ENCODE results near the gene CLEC4C.
"Not testable (repeated sequence)": the region's sequence is repeated elsewhere in the genome, so short reads cannot be mapped to it uniquely, and the experiment has no call there.

CLEC4C gene, protein sequence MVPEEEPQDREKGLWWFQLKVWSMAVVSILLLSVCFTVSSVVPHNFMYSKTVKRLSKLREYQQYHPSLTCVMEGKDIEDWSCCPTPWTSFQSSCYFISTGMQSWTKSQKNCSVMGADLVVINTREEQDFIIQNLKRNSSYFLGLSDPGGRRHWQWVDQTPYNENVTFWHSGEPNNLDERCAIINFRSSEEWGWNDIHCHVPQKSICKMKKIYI

DNA sequence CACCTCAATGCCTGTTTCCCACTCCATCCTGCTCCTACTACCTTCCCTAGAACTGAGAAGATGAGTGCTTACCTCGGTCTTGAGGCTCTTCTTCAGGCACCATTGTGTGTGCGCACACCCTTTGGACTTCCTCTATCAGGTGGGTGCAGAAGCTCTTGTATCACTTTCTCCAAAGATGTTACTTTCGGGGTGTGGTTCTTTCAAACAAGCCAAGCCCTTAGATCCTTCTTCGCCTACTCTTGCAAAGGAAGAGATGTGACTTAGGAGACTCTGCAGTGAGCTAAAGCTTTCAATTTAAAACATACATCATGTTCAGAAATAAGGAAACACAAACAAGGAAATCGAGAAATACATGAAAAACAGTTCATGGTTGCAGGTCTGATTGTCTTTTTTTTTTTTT, at the start of gene CLEC4C:
Gene CLEC4C, minus strand, starts transcription at position 130 of the 400 bp plus-strand sequence. Its CDS starts 27 bp downstream, at position 103.
- in situ Hi-C loops (cut with MboI; ENCODE audit: low sequenced_read_pairs) = no loop called here

DNA sequence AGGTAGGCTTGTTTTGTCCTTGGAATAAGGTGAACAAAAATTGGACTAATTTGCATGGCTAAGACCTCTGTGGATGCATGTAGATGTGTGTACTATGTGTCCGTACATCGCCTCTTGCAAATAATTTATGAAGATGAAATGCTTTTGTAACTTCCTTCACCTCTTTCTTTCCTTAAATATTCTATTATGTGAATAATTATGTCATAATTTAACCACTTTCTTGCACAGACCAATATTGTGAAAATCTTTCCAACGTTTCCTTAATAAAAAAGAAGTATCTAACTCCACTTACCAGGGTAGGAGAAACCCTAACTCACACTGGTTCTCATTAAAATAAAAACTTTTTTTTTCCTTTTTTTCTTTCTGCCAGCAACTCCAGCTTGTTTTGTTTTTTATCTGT, 46.0 kb upstream of the CLEC4C start:
- in situ Hi-C loops (cut with MboI; ENCODE audit: low sequenced_read_pairs) = no loop called here

DNA sequence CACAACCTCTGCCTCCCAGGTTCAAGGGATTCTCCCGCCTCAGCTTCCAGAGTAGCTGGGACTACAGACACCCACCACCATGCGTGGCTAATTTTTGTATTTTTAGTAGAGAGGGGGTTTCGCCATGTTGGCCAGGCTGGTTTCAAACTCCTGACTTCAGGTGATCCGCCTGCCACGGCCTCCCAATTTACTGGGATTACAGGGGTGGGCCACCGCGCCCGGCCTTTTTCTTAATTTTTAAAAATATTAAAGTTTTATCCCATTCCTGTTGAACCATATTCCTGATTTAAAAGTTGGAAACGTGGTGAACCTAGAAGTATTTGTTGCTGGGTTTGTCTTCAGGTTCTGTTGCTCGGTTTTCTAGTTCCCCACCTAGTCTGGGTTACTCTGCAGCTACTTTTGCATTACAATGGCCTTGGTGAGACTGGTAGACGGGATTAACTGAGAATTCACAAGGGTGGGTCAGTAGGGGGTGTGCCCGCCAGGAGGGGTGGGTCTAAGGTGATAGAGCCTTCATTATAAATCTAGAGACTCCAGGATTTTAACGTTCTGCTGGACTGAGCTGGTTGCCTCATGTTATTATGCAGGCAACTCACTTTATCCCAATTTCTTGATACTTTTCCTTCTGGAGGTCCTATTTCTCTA, 41.8 kb upstream of the CLEC4C start, which contains the start of gene NANOG:
Gene NANOG, plus strand, starts transcription at position 519 of the 645 bp plus-strand sequence. CDS start 213 bp downstream, outside the sequence.
- in situ Hi-C loops (cut with MboI; ENCODE audit: low sequenced_read_pairs) = not testable (repeated sequence)

DNA sequence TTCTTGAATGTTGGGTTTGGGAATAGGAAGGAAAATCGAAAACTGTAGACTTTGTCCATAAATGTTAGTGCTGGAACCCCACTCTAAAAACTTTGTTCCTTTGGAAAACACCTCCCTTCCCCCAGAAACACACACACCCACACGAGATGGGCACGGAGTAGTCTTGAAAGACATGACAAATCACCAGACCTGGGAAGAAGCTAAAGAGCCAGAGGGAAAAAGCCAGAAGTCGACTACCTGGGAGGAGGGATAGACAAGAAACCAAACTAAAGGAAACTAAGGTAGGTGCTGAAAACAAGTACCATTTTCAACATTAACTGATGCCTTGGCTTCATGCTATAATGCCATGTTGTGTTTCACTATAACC, 41.1 kb upstream of the CLEC4C start:
- in situ Hi-C loops (cut with MboI; ENCODE audit: low sequenced_read_pairs) = no loop called here

DNA sequence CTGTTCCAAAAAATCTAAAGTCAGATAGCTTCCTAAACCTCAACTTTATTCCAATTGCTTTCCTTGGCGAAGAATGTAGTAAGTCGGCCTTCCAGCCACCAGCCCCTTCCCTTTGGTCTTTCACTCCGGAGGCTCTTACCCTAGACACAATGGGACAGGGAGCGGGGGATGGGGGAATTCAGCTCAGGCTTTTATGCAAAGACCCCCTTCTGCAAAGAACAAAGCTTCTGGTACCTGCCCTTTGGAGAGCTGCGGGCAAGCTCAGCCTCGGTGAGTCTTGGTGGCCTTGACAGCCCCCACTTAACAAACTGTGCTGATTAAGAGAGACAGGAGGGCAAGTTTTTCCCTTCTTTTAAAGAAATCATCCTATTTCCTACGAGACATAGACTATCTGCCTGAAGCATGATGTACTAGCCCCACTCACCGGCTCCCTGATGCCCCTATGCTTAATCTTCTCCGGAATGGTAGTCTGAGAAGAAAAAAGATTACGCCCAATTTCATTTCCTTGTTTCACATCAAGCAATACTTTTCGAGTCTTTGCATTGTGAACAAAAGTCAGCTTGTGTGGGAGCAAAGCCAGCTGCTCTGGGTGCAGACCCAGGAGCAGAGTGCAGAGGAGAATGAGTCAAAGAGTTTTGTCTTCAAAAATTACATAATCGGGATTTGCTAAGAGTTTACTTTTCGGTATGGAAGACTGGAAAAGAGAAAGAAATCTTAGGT, 40.6 kb upstream of the CLEC4C start:
- in situ Hi-C loops (cut with MboI; ENCODE audit: low sequenced_read_pairs) = no loop called here

DNA sequence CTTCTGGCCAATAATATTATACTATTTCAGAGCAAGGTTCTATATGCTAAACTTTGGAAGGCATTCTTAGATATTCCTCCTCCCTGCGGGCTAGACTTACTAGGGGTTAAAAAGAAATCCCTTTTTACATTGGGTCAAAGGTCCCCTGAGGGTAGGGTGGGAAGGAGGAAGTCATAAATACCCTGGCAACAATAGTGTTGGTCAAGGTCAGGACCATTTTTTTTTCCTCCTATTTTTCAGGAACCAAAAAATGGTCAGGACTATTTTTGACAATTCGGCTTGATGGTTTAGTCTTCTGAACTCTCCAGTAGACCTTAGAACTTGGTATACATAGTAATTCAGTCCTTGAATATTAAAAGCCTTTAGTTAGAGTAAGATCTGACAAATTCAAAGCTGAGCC, 37.5 kb upstream of the CLEC4C start:
- in situ Hi-C loops (cut with MboI; ENCODE audit: low sequenced_read_pairs) = no loop called here

DNA sequence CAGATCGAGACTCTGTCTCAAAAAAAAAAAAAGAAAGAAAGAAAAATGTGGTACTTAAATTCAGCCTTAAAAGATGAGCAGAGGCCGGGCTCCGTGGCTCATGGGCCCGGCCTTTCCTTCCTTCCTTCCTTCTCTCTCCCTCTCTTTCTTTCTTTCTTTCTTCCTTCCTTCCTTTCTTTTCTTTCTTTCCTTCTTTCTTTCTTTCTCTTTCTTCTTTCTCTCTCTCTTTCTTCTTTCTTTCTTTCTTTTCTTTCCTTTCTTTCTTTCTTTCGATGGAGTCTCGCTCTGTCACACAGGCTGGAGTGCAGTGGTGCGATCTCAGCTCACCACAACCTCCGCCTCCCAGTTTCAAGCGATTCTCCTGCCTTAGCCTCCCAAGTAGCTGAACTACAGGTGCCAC, 36.3 kb upstream of the CLEC4C start:
- in situ Hi-C loops (cut with MboI; ENCODE audit: low sequenced_read_pairs) = not testable (repeated sequence)

DNA sequence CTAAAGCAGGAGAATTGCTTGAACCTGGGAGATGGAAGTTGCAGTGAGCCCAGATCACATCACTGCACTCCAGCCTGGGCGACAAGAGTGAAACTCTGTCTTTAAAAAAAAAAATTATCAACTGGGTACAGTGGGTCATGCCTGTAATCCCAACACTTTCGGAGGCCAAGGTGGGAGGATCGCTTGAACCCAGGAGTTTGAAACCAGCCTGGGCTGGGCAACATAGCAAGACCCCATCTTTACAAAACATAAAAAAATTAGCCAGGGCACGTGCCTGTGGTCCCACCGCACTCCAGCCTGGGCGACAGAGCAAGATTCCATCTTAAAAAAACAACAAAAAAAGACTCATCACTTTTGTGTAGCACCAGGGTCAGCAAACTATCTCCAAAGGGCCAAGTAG, 34.9 kb upstream of the CLEC4C start:
- in situ Hi-C loops (cut with MboI; ENCODE audit: low sequenced_read_pairs) = no loop called here

DNA sequence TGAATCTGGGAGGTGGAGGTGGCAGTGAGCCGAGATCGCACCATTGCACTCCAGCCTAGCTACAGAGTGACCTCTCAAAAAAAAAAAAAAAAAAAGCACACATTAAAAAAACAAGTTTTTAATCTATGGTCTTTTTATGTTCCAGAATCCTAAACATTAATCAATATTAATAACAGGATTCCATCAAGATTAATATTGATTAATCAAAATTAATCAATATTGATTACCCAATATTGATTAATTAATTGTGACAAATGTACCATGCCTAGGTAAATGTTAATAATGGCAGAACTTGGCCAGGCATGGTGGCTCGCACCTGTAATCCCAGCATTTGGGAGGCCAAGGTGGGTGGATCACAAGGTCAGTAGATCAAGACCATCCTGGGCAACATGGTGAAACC, 34.1 kb upstream of the CLEC4C start:
- in situ Hi-C loops (cut with MboI; ENCODE audit: low sequenced_read_pairs) = no loop called here

DNA sequence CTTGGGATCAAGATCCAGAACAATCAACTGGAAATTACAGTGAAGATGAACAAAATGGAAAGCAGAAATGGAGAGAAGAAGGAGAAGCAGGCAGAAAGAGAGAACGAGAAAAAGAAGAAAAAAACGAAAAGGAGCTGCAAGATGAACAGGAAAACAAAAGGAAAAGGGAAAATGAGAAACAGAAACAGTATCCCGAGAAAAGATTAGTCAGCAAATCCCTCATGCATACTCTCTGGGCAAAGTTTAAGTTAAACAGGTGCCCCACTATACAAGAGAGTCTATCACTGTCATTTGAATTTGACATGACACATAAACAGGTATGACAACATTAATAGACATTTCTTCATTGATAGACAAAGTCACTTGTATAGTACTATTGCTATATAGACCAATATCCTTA, 22.8 kb upstream of the CLEC4C start:
- in situ Hi-C loops (cut with MboI; ENCODE audit: low sequenced_read_pairs) = no loop called here

DNA sequence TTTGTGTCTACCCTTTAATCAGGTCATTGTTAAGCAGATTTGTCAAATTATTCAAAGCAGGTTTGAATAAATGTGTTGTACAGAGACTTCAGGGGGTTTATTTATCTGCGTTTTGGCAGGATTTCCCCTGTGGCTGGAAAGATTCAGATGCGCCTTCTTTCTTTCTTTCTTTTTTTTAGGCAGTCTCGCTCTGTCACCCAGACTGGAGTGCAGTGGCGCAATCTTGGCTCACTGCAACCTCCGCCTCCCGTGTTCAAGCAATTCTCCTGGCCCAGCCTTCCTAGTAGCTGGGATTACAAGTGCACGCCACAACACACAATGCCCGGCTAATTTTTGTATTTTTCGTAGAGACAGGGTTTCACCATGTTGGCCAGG, 11.6 kb upstream of the CLEC4C start:
- in situ Hi-C loops (cut with MboI; ENCODE audit: low sequenced_read_pairs) = no loop called here

DNA sequence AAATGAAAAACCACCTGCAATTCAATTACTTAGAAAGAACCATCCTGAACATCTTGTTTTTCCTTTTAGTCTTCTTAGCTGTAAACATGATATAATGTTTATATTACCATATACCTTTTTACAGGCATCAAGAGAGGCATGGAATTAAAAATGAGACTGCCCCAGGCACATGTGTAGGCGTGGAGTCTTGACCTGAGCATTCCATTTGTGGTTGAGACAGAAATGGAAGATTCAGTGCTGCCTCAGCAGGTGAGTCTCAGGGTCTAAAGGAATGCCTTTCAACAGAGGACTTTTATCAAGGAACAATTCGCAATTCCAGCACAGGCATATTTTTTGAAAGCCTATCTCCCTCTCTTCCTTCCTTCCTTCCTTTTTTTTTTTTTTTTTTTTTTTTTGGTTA, 9.8 kb upstream of the CLEC4C start:
- in situ Hi-C loops (cut with MboI; ENCODE audit: low sequenced_read_pairs) = no loop called here

DNA sequence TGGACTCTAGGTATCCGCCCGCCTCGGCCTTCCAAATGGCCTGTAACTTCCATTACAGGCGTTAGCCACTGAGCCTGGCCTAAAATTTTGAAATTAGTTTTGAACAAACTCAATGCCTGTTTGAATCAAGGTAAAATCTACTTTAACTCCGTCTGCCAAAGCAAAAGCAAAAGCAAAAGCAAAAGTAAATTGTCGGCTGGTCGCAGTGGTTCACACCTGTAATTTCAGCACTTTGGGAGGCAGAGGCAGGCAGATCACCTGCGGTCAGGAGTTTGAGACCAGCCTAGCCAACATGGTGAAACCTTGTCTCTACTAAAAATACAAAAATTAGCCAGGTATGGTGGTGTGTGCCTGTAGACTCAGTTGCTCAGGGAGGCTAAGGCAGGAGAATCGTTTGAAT, 8.5 kb upstream of the CLEC4C start:
- in situ Hi-C loops (cut with MboI; ENCODE audit: low sequenced_read_pairs) = not testable (repeated sequence)

DNA sequence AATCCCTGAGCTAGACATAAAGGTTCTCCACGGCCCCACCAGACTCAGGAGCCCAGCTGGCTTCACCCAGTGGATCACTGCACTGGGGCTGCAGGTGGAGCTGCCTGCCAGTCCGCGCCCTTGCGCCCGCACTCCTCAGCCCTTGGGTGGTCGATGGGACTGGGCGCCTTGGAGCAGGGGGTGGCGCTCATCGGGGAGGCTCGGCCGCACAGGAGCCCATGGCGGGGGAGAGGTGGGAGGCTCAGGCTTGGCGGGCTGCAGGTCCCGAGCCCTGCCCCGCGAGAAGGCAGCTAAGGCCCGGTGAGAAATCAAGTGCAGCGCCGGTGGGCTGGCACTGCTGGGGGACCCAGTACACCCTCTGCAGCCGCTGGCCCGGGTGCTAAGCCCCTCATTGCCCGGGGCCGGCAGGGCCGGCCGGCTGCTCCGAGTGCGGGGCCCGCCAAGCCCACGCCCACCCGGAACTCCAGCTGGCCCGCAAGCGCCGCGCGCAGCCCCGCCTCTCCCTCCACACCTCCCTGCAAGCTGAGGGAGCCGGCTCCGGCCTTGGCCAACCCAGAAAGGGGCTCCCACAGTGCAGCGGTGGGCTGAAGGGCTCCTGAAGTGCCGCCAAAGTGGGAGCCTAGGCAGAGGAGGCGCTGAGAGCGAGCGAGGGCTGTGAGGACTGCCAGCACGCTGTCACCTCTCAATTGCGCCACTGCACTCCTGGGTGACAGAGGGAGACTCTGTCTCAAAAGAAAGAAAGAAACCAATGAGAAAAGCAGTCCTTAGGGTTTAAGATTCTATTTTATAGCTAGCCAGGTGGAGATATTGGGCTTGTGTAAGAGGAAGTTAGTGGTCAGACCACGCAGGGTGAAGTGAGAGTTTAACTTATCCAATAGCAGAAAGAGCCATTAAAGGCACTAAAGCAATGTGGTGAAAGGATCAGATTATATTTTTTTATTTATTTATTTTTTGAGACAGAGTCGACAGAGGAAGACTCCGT, 5.1 kb upstream of the CLEC4C start:
- in situ Hi-C loops (cut with MboI; ENCODE audit: low sequenced_read_pairs) = not testable (repeated sequence)

DNA sequence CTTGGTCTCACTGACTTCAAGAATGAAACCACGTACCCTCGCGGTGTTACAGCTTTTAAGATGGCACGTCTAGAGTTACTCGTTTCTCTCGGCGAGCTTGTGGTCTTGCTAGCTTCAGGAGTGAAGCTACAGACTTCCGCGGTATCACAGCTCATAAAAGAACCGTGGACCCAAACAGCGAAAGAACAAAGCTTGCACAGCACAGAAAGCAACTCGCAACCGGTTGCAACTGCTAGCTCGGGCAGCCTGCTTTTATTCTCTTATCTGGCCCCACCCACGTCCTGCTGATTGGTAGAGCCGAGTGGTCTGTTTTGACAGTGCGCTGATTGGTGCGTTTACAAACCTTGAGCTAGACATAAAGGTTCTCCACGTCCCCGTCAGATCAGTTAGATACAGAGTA, 4.2 kb upstream of the CLEC4C start:
- in situ Hi-C loops (cut with MboI; ENCODE audit: low sequenced_read_pairs) = no loop called here

DNA sequence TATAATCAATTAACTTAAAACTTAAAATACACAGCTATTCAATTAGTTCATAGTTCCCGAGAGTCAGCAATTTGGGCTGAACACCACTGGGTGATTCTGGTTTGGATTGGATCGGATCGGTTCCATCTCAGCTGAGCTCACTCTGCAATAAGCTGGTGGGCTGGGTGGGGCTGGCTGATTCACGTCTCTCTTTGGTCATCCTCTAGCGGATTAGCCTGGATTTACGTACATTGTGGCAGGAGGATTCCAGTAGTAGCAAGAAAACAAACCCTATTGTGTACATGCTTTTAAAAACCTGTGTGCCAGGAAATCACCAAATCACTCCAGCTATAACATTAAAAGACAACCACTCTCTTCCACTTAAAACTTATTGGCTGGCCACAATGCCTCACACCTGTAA, 3.2 kb upstream of the CLEC4C start:
- in situ Hi-C loops (cut with MboI; ENCODE audit: low sequenced_read_pairs) = no loop called here

DNA sequence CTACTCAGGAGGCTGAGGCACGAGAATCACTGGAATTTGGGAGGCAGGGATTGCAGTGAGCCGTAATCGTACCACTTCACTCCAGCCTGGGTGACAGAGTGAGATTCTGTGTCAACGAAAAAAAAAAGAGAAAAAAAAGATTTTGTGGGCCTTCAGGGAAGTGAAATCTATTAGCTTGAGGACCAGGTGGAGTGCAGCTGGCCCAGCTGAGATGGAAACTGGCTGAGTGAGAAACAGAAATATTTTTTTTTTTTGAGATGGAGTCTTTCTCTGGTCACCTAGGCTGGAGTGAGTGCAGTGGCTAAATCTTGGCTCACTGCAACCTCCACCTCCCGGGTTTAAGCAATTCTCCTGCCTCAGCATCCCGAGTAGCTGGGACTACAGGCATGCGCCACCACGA, 2.3 kb upstream of the CLEC4C start:
- in situ Hi-C loops (cut with MboI; ENCODE audit: low sequenced_read_pairs) = no loop called here

DNA sequence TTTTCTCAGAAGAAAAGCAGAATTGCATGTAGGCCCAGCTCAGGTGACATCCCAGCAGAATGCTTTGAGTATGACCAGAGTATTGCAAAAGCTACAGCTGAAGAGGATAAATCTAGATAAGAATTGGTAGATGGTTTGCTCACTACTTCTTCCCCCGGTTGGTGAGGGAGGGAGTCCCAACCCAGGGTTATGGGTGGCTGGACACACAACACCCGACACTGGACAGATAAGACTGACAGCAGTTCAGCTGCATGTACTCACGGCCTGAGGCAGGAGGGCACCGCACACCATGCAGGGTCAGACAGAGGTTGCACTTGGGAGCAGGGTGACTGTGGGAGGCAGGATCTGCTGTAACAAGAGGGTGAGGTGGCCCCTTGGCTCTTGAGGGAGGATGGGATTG, 1.7 kb upstream of the CLEC4C start:
- in situ Hi-C loops (cut with MboI; ENCODE audit: low sequenced_read_pairs) = no loop called here

DNA sequence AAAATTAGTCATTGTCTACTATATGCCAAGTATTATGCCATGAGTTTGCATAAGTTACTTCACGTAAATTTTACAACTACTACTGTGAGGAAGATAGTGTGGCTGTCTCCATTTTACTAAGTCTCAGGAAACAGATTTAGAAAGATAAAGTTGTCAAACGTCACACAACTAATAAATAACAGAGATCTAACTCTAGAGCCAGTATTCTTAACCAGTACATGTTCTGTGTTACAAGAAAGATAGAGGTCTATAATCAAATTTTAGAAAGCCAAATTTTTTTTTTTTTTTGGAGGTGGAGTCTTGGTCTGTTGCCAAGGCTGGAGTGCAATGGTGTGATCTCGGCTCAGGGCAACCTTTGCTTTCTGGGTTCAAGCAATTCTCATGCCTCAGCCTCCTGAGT, 14.2 kb downstream of the CLEC4C start:
- in situ Hi-C loops (cut with MboI; ENCODE audit: low sequenced_read_pairs) = no loop called here

DNA sequence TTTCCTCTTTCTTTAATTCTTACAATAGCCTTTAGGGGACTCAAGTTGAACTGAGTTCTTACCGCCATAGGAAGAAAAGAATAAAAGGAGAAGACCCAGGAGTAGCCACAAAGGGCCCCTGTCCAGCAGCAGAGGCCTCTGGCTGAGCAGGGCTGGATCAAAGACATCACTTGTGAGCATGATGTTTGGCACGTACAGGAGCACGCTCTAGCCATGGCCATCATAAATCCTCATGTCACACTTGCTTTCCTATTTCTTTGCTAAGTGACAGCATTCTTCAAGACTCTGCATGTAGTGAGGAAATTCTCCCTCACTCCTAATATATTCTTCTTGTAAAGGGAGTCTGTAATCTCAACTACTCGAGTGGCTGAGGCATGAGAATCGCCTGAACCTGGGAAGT, 15.7 kb downstream of the CLEC4C start:
- in situ Hi-C loops (cut with MboI; ENCODE audit: low sequenced_read_pairs) = no loop called here

DNA sequence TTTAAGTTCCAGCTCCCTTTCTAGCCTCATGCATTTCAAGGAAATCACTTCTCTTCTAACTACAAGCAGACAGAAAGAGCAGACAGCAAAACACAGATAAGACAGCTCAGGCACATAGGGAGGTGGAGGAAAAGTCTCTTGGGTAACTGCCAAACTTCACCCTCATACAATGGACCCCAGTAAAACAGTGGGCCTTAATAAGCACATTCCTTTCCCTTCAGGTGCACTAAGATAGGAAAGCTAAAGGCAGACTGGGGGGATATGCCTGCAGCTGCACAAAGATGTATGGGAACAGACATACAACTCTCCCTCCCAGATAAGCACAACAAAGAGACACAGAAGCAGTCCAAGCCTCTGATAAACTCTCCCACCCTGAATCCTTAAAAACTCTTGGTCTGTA, 16.2 kb downstream of the CLEC4C start:
- in situ Hi-C loops (cut with MboI; ENCODE audit: low sequenced_read_pairs) = not testable (repeated sequence)
